Calu3 (cell line): ENCODE measurements around the gene GRB10. TPM values are rescaled to one million over a fixed set of nuclear protein-coding genes. Genes with fewer than 3 reads are reported as not detected.
A peak's percentile ranks its signal among the peaks of the same experiment; 100 is the strongest.

Experiments
- BruUV-seq: library from RNA; stranded (reverse); fragments of 400-500 nt; replicated peaks from 2 replicates; lab custom pipeline; 2021; lab: Mats Ljungman, UMichigan
- CTCF ChIA-PET: fragments of 300-600 bp; sonication (Branson Sonifier 250); formaldehyde crosslinking; loops from one replicate; lab custom pipeline; 2022; ENCODE audit warnings: antibody characterized with exemption; lab: Charles Lee
- DNase-seq: peaks from one replicate; pipeline ENCODE4 v3.0.0; 2022
- H3K27ac Mint-ChIP-seq: one replicate; pipeline ENCODE4 v1.8.0; 2022; ENCODE audit warnings: mixed read lengths; ENCODE audit not compliant: unreplicated experiment
- H3K27me3 Mint-ChIP-seq: one replicate; pipeline ENCODE4 v1.8.0; 2022; ENCODE audit warnings: mixed read lengths; ENCODE audit not compliant: unreplicated experiment
- H3K36me3 Mint-ChIP-seq: one replicate; pipeline ENCODE4 v1.8.0; 2022; ENCODE audit warnings: mild to moderate bottlenecking, moderate library complexity, mixed read lengths; ENCODE audit not compliant: insufficient read depth, unreplicated experiment
- H3K4me1 Mint-ChIP-seq: one replicate; pipeline ENCODE4 v1.8.0; 2022; ENCODE audit warnings: mild to moderate bottlenecking, low read depth, mixed read lengths; ENCODE audit not compliant: unreplicated experiment
- H3K4me3 Mint-ChIP-seq: one replicate; pipeline ENCODE4 v1.8.0; 2022; ENCODE audit warnings: mild to moderate bottlenecking, low read depth, moderate library complexity, mixed read lengths; ENCODE audit not compliant: unreplicated experiment
- H3K9me3 Mint-ChIP-seq: one replicate; pipeline ENCODE4 v1.8.0; 2022; ENCODE audit warnings: low read depth, mixed read lengths; ENCODE audit not compliant: unreplicated experiment
- intact Hi-C: fragments of 100-400 bp; cut with micrococcal nuclease; formaldehyde crosslinking; loops from one replicate; pipeline ENCODE4 v1.10.0; 2022; ENCODE audit not compliant: unreplicated experiment
- total RNA-seq: library from RNA; stranded (reverse); gene quantifications from 2 replicates; pipeline ENCODE4 v1.2.3, GENCODE V29; 2022
- TF ChIP-seq, protein P1 (sequence below): fragments of 200-600 bp; IDR thresholded peaks from one replicate; pipeline ENCODE4 v1.8.0; 2022; ENCODE audit warnings: antibody characterized with exemption; ENCODE audit not compliant: unreplicated experiment

Gene GRB10
- total RNA-seq, 1 experiment from 2014 or later = 90.6 TPM

DNA sequence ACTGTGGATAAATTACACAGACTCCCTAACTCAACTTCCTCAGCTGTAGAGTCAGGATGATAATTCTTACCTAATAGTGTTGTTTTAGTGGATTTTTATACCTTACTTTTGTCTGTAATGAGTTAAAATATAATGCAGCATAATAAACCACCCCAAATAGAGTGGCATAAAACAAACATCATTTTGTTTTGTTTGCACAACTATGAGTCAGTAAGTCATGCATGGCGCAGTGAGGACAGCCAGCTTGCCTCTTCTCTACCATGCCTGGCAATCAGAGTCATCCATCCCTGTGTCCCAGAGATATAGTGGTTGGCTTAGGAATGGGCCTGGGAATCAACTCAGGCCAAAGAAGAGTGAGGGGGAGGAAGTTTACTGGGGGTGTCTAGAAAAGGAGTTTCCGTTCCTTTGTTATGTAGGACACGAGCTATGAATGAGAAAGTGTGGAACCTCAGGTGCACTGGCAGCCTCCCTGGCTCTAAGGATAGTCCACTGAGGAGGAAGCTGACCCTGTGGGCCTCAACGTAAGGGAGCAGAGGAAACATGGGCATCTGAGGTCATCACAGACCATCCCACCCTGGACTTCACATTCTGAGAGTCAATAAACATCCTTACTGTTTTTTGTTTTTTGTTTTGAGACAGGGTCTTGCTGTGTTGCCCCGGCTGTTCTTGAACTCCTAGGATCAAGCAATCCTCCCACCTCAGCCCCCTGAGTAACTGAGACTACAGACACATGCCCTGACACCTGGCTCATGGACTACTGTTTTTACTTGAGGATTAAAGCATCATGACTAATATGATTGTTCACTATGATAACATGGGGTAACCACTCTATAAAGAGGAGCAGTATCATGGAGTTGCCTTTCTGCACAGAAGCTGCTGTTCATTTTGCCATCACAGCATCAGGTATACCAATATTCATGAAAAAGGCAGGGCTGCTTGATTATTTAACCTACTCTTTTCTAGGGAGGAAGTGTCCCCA, 21.0 kb upstream of the GRB10 start:
- H3K4me3 Mint-ChIP-seq = no peak overlapping the region
- H3K36me3 Mint-ChIP-seq = no peaks in the 10 kb centered on the region
- peaks cover 46% of the 10 kb centered on the region for H3K4me1 Mint-ChIP-seq
- H3K9me3 Mint-ChIP-seq = no peaks in the 10 kb centered on the region
- BruUV-seq = no TSS peak
- H3K27ac Mint-ChIP-seq = peak overlapping the region; percentile 76
- intact Hi-C loops = no loop called here
- CTCF ChIA-PET = interaction anchor here (0.6 to 1.4 kb wide), 4 partner anchors 117 to 433 kb away, joined by 3 to 5 read pairs (median 4); no protein-coding TSS in a partner anchor
- no peak for DNase-seq
- H3K27me3 Mint-ChIP-seq = no peaks in the 10 kb centered on the region
- TF ChIP-seq, protein P1, sequence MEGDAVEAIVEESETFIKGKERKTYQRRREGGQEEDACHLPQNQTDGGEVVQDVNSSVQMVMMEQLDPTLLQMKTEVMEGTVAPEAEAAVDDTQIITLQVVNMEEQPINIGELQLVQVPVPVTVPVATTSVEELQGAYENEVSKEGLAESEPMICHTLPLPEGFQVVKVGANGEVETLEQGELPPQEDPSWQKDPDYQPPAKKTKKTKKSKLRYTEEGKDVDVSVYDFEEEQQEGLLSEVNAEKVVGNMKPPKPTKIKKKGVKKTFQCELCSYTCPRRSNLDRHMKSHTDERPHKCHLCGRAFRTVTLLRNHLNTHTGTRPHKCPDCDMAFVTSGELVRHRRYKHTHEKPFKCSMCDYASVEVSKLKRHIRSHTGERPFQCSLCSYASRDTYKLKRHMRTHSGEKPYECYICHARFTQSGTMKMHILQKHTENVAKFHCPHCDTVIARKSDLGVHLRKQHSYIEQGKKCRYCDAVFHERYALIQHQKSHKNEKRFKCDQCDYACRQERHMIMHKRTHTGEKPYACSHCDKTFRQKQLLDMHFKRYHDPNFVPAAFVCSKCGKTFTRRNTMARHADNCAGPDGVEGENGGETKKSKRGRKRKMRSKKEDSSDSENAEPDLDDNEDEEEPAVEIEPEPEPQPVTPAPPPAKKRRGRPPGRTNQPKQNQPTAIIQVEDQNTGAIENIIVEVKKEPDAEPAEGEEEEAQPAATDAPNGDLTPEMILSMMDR = no peak

DNA sequence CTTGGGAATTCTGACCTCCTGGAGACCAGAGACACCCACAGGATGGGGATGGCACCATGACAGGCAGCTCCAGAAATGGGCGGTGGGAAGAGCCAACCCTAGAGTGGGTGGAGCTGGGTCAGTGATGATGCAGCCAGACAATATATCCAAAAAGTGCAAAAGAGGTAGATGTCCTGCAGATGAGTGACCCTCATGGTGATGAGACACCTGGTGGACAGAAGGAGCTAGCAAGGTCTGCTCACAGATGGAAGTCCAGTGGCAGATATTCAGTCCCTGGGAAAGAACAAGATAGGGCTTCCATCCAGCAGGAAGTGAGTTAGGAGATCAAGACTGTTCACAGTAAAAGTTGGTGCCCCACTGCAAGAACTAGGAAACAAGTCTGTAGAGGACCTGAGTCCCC, 19.2 kb upstream of the GRB10 start:
- Mint-ChIP-seq H3K4me3 (no peak overlapping the region), H3K27ac (no peak overlapping the region), H3K27me3 (no peaks in the 10 kb centered on the region), H3K4me1 (peaks cover 46% of the 10 kb centered on the region), H3K9me3 (peaks cover 2% of the 10 kb centered on the region), H3K36me3 (peaks cover 7% of the 10 kb centered on the region)
- BruUV-seq = no TSS peak
- TF ChIP-seq, protein P1 = no peak
- intact Hi-C loops = no loop called here
- CTCF ChIA-PET = no interaction called here
- DNase-seq = no peak

DNA sequence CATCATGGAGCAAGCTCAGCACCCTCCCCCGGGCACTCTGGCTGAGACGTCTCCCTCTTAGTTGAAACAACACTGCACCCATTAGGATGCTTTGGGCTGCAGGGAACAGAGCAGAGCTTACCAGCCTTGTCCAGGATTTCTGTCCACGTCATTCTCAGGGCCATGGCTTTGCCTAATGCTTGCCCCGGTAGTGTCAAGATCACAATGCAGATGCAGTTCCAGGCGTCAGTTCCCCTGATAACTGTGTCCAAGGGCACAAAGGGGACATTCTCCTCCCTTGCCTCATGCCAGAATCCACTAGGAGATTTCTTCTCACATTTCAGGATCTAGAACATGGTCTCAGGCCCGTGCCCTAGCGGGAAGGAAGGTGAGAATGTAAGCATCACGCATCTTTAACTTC, 17.2 kb upstream of the GRB10 start:
- Mint-ChIP-seq H3K27ac (no peak overlapping the region), H3K4me3 (no peak overlapping the region), H3K9me3 (peaks cover 2% of the 10 kb centered on the region), H3K27me3 (no peaks in the 10 kb centered on the region), H3K4me1 (peaks cover 49% of the 10 kb centered on the region), H3K36me3 (peaks cover 7% of the 10 kb centered on the region)
- CTCF ChIA-PET = interaction anchor here (0.7 to 1.2 kb wide), 3 partner anchors 12 to 240 kb away, joined by 3 read pairs; no protein-coding TSS in a partner anchor
- BruUV-seq = no TSS peak
- TF ChIP-seq, protein P1 = no peak
- intact Hi-C loops = loop anchor here (5.0 to 10.0 kb wide), 2 partner anchors 187 to 335 kb away; no protein-coding TSS in a partner anchor
- no peak for DNase-seq

DNA sequence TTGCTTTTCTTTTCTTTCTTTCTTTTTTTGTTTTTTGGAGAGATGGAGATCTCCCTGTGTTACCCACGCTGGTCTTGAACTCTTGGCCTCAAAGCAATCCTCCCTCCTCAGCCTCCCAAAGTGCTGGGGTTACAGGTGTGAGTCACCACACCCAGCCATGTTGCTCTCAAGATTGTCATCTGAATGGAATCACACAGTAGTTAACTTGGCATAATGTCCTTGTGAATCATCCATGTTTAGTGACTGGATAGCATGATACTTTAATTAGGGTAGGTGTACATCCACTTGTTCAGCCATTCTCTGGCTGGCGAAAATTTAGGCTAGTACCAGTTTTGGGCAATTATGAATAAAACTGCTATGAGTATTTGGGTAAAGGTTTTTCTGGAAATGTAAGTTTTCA, 15.4 kb upstream of the GRB10 start:
- H3K27me3 Mint-ChIP-seq = no peaks in the 10 kb centered on the region
- no peak overlapping the region for H3K27ac Mint-ChIP-seq
- no peak for DNase-seq
- H3K4me1 Mint-ChIP-seq = peaks cover 38% of the 10 kb centered on the region
- H3K4me3 Mint-ChIP-seq = no peak overlapping the region
- intact Hi-C loops = loop anchor here (5.0 to 10.0 kb wide), 2 partner anchors 189 to 333 kb away; no protein-coding TSS in a partner anchor
- peaks cover 15% of the 10 kb centered on the region for H3K36me3 Mint-ChIP-seq
- TF ChIP-seq, protein P1 = no peak
- CTCF ChIA-PET = no interaction called here
- H3K9me3 Mint-ChIP-seq = peaks cover 2% of the 10 kb centered on the region
- no TSS peak for BruUV-seq
